ENCODE results near the gene DGKZ. TPM values are rescaled to one million over a fixed set of nuclear protein-coding genes. Genes with fewer than 3 reads are reported as not detected.
A peak's percentile ranks its signal among the peaks of the same experiment; 100 is the strongest.

Gene DGKZ
- total and polyA plus RNA-seq, 2 experiments from 2014 or later, result 45.1 to 170 TPM

DNA sequence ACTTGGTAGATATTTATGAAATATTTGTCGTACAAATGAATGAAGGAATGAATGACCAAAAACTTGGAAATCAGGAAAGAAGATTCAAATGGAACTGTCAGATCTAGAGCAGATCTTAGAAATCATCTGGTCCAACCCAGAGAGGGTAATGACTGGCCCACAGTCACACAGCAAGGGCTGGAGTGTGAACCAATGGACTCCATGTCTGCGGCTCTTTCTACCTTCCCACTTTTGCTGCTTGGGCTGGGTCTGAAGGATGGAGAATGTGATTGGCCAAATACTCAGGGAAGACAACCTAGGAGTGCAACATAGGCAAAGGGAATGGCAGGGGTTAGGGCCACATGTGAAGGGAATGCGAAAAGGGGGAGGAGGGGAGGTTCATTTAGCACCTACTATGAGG, 5.8 kb upstream of the DGKZ start:
- Histone ChIP-seq H2AFZ (0 out of 2 replicates have a peak overlapping the region, but pooled peaks have one; percentile 45), H3K36me3 (ENCODE audit: insufficient read depth) (no peaks in the 10 kb centered on the region), H3K79me2 (replicated peaks; ENCODE audit: insufficient read depth) (no peaks in the 10 kb centered on the region), H3K27ac (ENCODE audit: low read depth) (peak overlapping the region; percentile 84; the same call in 1 of the 2 replicates), H3K4me2 (peak overlapping the region; percentile 76; the same call in 1 of the 2 replicates), H3K27me3 (ENCODE audit: insufficient read depth) (peaks cover 2% of the 10 kb centered on the region; the same call in 1 of the 2 replicates), H3K9me2 (ENCODE audit: insufficient read depth) (no peaks in the 10 kb centered on the region), H3F3A (replicated peaks; ENCODE audit: low read depth) (peaks cover 27% of the 10 kb centered on the region), H3K4me1 (ENCODE audit: insufficient read depth) (peaks cover 93% of the 10 kb centered on the region), H3K4me3 (no peak overlapping the region), H4K20me1 (replicated peaks; ENCODE audit: insufficient read depth) (no peaks in the 10 kb centered on the region)
- Mint-ChIP-seq H3K27me3 (ENCODE audit: insufficient read depth, low read depth, poor library complexity) (peaks cover 29% of the 10 kb centered on the region), H3K4me3 (no peak overlapping the region; the same call in 2 of the 3 replicates), H3K9me3 (no peaks in the 10 kb centered on the region; the same call in 2 of the 3 replicates), H3K27ac (peak overlapping the region; percentile 32; the same call in 1 of the 2 replicates), H3K36me3 (ENCODE audit: low read depth) (no peaks in the 10 kb centered on the region; the same call in 2 of the 3 replicates), H3K4me1 (peaks cover 91% of the 10 kb centered on the region)
- TF ChIP-seq POLR2AphosphoS5 (IDR thresholded peaks at IDR 0.05; ENCODE audit: low read depth), result no peak
- TF ChIP-seq NANOG (IDR thresholded peaks at IDR 0.05; ENCODE audit: borderline replicate concordance), result no peak
- TF ChIP-seq STAT1 (IDR thresholded peaks at IDR 0.05; ENCODE audit: unreplicated experiment), result no peak
- no peak for TF ChIP-seq EZH2 (IDR thresholded peaks at IDR 0.05; ENCODE audit: low read depth, unreplicated experiment)
- TF ChIP-seq, protein P1, sequence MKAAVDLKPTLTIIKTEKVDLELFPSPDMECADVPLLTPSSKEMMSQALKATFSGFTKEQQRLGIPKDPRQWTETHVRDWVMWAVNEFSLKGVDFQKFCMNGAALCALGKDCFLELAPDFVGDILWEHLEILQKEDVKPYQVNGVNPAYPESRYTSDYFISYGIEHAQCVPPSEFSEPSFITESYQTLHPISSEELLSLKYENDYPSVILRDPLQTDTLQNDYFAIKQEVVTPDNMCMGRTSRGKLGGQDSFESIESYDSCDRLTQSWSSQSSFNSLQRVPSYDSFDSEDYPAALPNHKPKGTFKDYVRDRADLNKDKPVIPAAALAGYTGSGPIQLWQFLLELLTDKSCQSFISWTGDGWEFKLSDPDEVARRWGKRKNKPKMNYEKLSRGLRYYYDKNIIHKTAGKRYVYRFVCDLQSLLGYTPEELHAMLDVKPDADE (IDR thresholded peaks at IDR 0.05), result no peak
- TF ChIP-seq, protein P2, sequence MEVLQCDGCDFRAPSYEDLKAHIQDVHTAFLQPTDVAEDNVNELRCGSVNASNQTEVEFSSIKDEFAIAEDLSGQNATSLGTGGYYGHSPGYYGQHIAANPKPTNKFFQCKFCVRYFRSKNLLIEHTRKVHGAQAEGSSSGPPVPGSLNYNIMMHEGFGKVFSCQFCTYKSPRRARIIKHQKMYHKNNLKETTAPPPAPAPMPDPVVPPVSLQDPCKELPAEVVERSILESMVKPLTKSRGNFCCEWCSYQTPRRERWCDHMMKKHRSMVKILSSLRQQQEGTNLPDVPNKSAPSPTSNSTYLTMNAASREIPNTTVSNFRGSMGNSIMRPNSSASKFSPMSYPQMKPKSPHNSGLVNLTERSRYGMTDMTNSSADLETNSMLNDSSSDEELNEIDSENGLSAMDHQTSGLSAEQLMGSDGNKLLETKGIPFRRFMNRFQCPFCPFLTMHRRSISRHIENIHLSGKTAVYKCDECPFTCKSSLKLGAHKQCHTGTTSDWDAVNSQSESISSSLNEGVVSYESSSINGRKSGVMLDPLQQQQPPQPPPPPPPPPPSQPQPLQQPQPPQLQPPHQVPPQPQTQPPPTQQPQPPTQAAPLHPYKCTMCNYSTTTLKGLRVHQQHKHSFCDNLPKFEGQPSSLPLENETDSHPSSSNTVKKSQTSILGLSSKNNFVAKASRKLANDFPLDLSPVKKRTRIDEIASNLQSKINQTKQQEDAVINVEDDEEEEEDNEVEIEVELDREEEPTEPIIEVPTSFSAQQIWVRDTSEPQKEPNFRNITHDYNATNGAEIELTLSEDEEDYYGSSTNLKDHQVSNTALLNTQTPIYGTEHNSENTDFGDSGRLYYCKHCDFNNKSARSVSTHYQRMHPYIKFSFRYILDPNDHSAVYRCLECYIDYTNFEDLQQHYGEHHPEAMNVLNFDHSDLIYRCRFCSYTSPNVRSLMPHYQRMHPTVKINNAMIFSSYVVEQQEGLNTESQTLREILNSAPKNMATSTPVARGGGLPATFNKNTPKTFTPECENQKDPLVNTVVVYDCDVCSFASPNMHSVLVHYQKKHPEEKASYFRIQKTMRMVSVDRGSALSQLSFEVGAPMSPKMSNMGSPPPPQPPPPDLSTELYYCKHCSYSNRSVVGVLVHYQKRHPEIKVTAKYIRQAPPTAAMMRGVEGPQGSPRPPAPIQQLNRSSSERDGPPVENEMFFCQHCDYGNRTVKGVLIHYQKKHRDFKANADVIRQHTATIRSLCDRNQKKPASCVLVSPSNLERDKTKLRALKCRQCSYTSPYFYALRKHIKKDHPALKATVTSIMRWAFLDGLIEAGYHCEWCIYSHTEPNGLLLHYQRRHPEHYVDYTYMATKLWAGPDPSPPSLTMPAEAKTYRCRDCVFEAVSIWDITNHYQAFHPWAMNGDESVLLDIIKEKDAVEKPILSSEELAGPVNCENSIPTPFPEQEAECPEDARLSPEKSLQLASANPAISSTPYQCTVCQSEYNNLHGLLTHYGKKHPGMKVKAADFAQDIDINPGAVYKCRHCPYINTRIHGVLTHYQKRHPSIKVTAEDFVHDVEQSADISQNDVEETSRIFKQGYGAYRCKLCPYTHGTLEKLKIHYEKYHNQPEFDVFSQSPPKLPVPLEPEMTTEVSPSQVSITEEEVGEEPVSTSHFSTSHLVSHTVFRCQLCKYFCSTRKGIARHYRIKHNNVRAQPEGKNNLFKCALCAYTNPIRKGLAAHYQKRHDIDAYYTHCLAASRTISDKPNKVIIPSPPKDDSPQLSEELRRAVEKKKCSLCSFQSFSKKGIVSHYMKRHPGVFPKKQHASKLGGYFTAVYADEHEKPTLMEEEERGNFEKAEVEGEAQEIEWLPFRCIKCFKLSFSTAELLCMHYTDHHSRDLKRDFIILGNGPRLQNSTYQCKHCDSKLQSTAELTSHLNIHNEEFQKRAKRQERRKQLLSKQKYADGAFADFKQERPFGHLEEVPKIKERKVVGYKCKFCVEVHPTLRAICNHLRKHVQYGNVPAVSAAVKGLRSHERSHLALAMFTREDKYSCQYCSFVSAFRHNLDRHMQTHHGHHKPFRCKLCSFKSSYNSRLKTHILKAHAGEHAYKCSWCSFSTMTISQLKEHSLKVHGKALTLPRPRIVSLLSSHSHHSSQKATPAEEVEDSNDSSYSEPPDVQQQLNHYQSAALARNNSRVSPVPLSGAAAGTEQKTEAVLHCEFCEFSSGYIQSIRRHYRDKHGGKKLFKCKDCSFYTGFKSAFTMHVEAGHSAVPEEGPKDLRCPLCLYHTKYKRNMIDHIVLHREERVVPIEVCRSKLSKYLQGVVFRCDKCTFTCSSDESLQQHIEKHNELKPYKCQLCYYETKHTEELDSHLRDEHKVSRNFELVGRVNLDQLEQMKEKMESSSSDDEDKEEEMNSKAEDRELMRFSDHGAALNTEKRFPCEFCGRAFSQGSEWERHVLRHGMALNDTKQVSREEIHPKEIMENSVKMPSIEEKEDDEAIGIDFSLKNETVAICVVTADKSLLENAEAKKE (CRISPR knock-in tag; IDR thresholded peaks at IDR 0.05), result no peak
- TF ChIP-seq, protein P3, sequence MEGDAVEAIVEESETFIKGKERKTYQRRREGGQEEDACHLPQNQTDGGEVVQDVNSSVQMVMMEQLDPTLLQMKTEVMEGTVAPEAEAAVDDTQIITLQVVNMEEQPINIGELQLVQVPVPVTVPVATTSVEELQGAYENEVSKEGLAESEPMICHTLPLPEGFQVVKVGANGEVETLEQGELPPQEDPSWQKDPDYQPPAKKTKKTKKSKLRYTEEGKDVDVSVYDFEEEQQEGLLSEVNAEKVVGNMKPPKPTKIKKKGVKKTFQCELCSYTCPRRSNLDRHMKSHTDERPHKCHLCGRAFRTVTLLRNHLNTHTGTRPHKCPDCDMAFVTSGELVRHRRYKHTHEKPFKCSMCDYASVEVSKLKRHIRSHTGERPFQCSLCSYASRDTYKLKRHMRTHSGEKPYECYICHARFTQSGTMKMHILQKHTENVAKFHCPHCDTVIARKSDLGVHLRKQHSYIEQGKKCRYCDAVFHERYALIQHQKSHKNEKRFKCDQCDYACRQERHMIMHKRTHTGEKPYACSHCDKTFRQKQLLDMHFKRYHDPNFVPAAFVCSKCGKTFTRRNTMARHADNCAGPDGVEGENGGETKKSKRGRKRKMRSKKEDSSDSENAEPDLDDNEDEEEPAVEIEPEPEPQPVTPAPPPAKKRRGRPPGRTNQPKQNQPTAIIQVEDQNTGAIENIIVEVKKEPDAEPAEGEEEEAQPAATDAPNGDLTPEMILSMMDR (conservative IDR thresholded peaks at IDR 0.05; ENCODE audit: low read depth in 2 of 2), result no peak
- TF ChIP-seq EZH2phosphoT487 (IDR thresholded peaks at IDR 0.05; ENCODE audit: unreplicated experiment), result no peak
- TF ChIP-seq, protein P4, sequence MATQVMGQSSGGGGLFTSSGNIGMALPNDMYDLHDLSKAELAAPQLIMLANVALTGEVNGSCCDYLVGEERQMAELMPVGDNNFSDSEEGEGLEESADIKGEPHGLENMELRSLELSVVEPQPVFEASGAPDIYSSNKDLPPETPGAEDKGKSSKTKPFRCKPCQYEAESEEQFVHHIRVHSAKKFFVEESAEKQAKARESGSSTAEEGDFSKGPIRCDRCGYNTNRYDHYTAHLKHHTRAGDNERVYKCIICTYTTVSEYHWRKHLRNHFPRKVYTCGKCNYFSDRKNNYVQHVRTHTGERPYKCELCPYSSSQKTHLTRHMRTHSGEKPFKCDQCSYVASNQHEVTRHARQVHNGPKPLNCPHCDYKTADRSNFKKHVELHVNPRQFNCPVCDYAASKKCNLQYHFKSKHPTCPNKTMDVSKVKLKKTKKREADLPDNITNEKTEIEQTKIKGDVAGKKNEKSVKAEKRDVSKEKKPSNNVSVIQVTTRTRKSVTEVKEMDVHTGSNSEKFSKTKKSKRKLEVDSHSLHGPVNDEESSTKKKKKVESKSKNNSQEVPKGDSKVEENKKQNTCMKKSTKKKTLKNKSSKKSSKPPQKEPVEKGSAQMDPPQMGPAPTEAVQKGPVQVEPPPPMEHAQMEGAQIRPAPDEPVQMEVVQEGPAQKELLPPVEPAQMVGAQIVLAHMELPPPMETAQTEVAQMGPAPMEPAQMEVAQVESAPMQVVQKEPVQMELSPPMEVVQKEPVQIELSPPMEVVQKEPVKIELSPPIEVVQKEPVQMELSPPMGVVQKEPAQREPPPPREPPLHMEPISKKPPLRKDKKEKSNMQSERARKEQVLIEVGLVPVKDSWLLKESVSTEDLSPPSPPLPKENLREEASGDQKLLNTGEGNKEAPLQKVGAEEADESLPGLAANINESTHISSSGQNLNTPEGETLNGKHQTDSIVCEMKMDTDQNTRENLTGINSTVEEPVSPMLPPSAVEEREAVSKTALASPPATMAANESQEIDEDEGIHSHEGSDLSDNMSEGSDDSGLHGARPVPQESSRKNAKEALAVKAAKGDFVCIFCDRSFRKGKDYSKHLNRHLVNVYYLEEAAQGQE (IDR thresholded peaks at IDR 0.05; ENCODE audit: unreplicated experiment), result no peak
- TF ChIP-seq JUNB (IDR thresholded peaks at IDR 0.05; ENCODE audit: unreplicated experiment), result no peak
- TF ChIP-seq ZNF331 (CRISPR knock-in tag; IDR thresholded peaks at IDR 0.05; ENCODE audit: low read depth), result no peak
- TF ChIP-seq CREB1 (CRISPR knock-in tag; IDR thresholded peaks at IDR 0.05; ENCODE audit: low read depth), result no peak
- no peak for TF ChIP-seq ZNF114 (CRISPR knock-in tag; IDR thresholded peaks at IDR 0.05)
- ATAC-seq (no peak), DNase-seq (ENCODE audit: low spot score) (no peak)

Data from GM23338 (cell line).